Neural cell (in vitro differentiated cells): ENCODE data around the gene ATP9B. TPM values are rescaled to one million over a fixed set of nuclear protein-coding genes. Genes with fewer than 3 reads are reported as not detected.

ENCODE experiments used
- H2AFZ ChIP-seq: fragments of 200-600, 300-800 bp; sonication (generic), shearing (Covaris generic); 2 replicates; pipeline ENCODE4 v1.6.0; 2014; ENCODE audit warnings: low read depth, mild to moderate bottlenecking, antibody characterized with exemption, low read length, moderate library complexity
- H3F3A ChIP-seq: fragments of 200-600 bp; shearing (Covaris generic); 2 replicates; pipeline ENCODE4 v1.6.1; 2016; ENCODE audit warnings: mild to moderate bottlenecking, moderate library complexity, mixed read lengths, antibody characterized with exemption, low read length; ENCODE audit not compliant: insufficient read depth, poor library complexity, severe bottlenecking
- H3K27ac ChIP-seq: fragments of 200-600, 300-800 bp; sonication (generic), shearing (Covaris generic); 2 replicates; pipeline ENCODE4 v1.5.1; 2014; ENCODE audit warnings: mild to moderate bottlenecking, low read length, moderate library complexity
- H3K27me3 ChIP-seq: fragments of 300-800, 200-600 bp; sonication (generic), shearing (Covaris generic); 2 replicates; pipeline ENCODE4 v1.6.0; 2014; ENCODE audit warnings: mild to moderate bottlenecking, low read depth, low read length, moderate library complexity; ENCODE audit not compliant: insufficient read depth
- H3K36me3 ChIP-seq: fragments of 300-800, 200-600 bp; sonication (generic), shearing (Covaris generic); 2 replicates; pipeline ENCODE4 v1.5.1; 2014; ENCODE audit warnings: mild to moderate bottlenecking, antibody characterized with exemption, low read length, moderate library complexity; ENCODE audit not compliant: insufficient read depth
- H3K4me2 ChIP-seq: fragments of 300-800, 200-600 bp; sonication (generic), shearing (Covaris generic); 2 replicates; pipeline ENCODE4 v1.6.0; 2014; ENCODE audit warnings: mild to moderate bottlenecking, low read length
- H3K4me3 ChIP-seq: fragments of 300-800, 200-600 bp; sonication (generic), shearing (Covaris generic); 2 replicates; pipeline ENCODE4 v1.5.1; 2014; ENCODE audit warnings: mild to moderate bottlenecking, low read length, moderate library complexity
- H3K79me2 ChIP-seq: fragments of 200-600 bp; shearing (Covaris generic); replicated peaks from 2 replicates; pipeline ENCODE4 v1.6.0; 2014; ENCODE audit warnings: mild to moderate bottlenecking, low read length, moderate library complexity; ENCODE audit not compliant: insufficient read depth
- H3K9ac ChIP-seq: fragments of 300-800, 200-600 bp; sonication (generic), shearing (Covaris generic); 2 replicates; pipeline ENCODE4 v1.6.1; 2016; ENCODE audit warnings: mild to moderate bottlenecking, low read length, mixed read lengths
- H3K9me2 ChIP-seq: fragments of 200-600 bp; shearing (Covaris generic); 2 replicates; pipeline ENCODE4 v1.6.1; 2016; ENCODE audit warnings: mild to moderate bottlenecking, low read length, mixed read lengths; ENCODE audit not compliant: insufficient read depth
- H3K9me3 ChIP-seq: fragments of 200-600, 300-800 bp; sonication (generic), shearing (Covaris generic); 2 replicates; pipeline ENCODE4 v1.6.1; 2016; ENCODE audit warnings: mild to moderate bottlenecking, mixed run types, low read length, moderate library complexity, mixed read lengths
- H4K20me1 ChIP-seq: fragments of 200-600 bp; shearing (Covaris generic); 2 replicates; pipeline ENCODE4 v1.6.1; 2016; ENCODE audit warnings: mild to moderate bottlenecking, mixed run types; ENCODE audit not compliant: insufficient read depth
- CTCF ChIP-seq: fragments of 450-650 bp; IDR thresholded peaks from 2 replicates; pipeline ENCODE4 v1.5.1; 2014; ENCODE audit warnings: antibody characterized with exemption, mild to moderate bottlenecking, moderate library complexity; ENCODE audit not compliant: poor library complexity, severe bottlenecking
- EP300 ChIP-seq: fragments of 450-650 bp; conservative IDR thresholded peaks from 2 replicates; pipeline ENCODE4 v1.6.1; 2014; ENCODE audit warnings: antibody characterized with exemption, mild to moderate bottlenecking, moderate library complexity; ENCODE audit not compliant: poor library complexity, severe bottlenecking
- EZH2 ChIP-seq: fragments of 200-600, 300-800 bp; shearing (Covaris generic), sonication (generic); IDR thresholded peaks from 2 replicates; pipeline ENCODE4 v1.6.1; 2014; ENCODE audit warnings: antibody characterized with exemption, low read length, borderline replicate concordance, mild to moderate bottlenecking; ENCODE audit not compliant: insufficient read depth, poor library complexity, severe bottlenecking
- MXI1 ChIP-seq: fragments of 450-650 bp; conservative IDR thresholded peaks from 2 replicates; pipeline ENCODE4 v1.6.1; 2014; ENCODE audit warnings: antibody characterized with exemption, mild to moderate bottlenecking; ENCODE audit not compliant: poor library complexity, severe bottlenecking
- POLR2AphosphoS5 ChIP-seq: IDR thresholded peaks from 2 replicates; pipeline ENCODE4 v1.6.1; 2012
- RAD21 ChIP-seq: fragments of 450-650 bp; conservative IDR thresholded peaks from 2 replicates; pipeline ENCODE4 v1.6.1; 2014; ENCODE audit warnings: antibody characterized with exemption, mild to moderate bottlenecking, moderate library complexity
- REST ChIP-seq: IDR thresholded peaks from 2 replicates; pipeline ENCODE4 v1.6.1; 2012; ENCODE audit warnings: borderline replicate concordance
- SMC3 ChIP-seq: fragments of 450-650 bp; conservative IDR thresholded peaks from 2 replicates; pipeline ENCODE4 v1.6.1; 2014; ENCODE audit warnings: antibody characterized with exemption, mild to moderate bottlenecking, moderate library complexity; ENCODE audit not compliant: poor library complexity
- TAF1 ChIP-seq: IDR thresholded peaks from 2 replicates; pipeline ENCODE4 v1.6.1; 2012; ENCODE audit warnings: low read depth
- polyA plus RNA-seq: library from polyadenylated mRNA; depleted of rRNA; stranded (reverse); fragments of >200 nt; gene quantifications from 2 replicates; pipeline ENCODE4 v1.2.3, GENCODE V29; 2014

Gene ATP9B
- polyA plus RNA-seq, 1 donor from 2014 or later = 15.4 TPM

GRCh38 chr18:79259218-79259617, 190.0 kb downstream of the ATP9B start:
- Histone ChIP-seq H3F3A (no peaks in the 10 kb centered on the region), H3K9me3 (no peaks in the 10 kb centered on the region), H3K4me2 (no peak overlapping the region), H2AFZ (no peak overlapping the region), H3K9me2 (no peaks in the 10 kb centered on the region), H3K36me3 (no peaks in the 10 kb centered on the region), H3K4me3 (no peak overlapping the region), H3K9ac (no peak overlapping the region), H4K20me1 (no peaks in the 10 kb centered on the region), H3K27ac (no peak overlapping the region), H3K27me3 (no peaks in the 10 kb centered on the region), H3K79me2 (no peaks in the 10 kb centered on the region)
- TF ChIP-seq SMC3 (no peak), REST (no peak), CTCF (no peak), POLR2AphosphoS5 (no peak), TAF1 (no peak), RAD21 (no peak), EZH2 (no peak), EP300 (no peak), MXI1 (no peak)

- Histone ChIP-seq H3K36me3 (no peaks in the 10 kb centered on the region), H3K4me2 (no peak overlapping the region), H3F3A (no peaks in the 10 kb centered on the region), H3K27me3 (no peaks in the 10 kb centered on the region), H3K4me3 (no peak overlapping the region), H3K9me3 (no peaks in the 10 kb centered on the region), H4K20me1 (no peaks in the 10 kb centered on the region), H2AFZ (no peak overlapping the region), H3K9ac (no peak overlapping the region), H3K79me2 (no peaks in the 10 kb centered on the region), H3K27ac (no peak overlapping the region), H3K9me2 (no peaks in the 10 kb centered on the region)
- no peak for TF ChIP-seq SMC3
- no peak for TF ChIP-seq REST
- TF ChIP-seq MXI1 = no peak
- no peak for TF ChIP-seq TAF1
- no peak for TF ChIP-seq CTCF
- no peak for TF ChIP-seq RAD21
- TF ChIP-seq EZH2 = no peak
- no peak for TF ChIP-seq EP300
- no peak for TF ChIP-seq POLR2AphosphoS5
These were observed 190.8 kb downstream of the ATP9B start for GRCh38 chr18:79260023-79260422.
